Trophoblast cell (in vitro differentiated cells and primary cell): ENCODE results near the gene CDR2L.

ENCODE experiments used
- DNase-seq, 2 donors: peaks; one replicate each; pipeline ENCODE4 v3.0.0-alpha.2; 2016
- H2AFZ ChIP-seq: 2 replicates; pipeline ENCODE4 v1.6.1; 2013; ENCODE audit warnings: low read length, moderate library complexity, mild to moderate bottlenecking; ENCODE audit not compliant: insufficient read depth, poor library complexity
- H2AK5ac ChIP-seq: 2 replicates; pipeline ENCODE4 v1.6.1; 2013; ENCODE audit warnings: mild to moderate bottlenecking, low read length
- H2BK120ac ChIP-seq: 2 replicates; pipeline ENCODE4 v1.6.1; 2013; ENCODE audit warnings: low read length, mild to moderate bottlenecking, moderate library complexity; ENCODE audit not compliant: insufficient read depth, poor library complexity
- H2BK12ac ChIP-seq: 2 replicates; pipeline ENCODE4 v1.6.1; 2013; ENCODE audit warnings: mild to moderate bottlenecking, low read length, moderate library complexity
- H2BK5ac ChIP-seq: 2 replicates; pipeline ENCODE4 v1.6.1; 2013; ENCODE audit warnings: low read length, low read depth, moderate library complexity, mild to moderate bottlenecking; ENCODE audit not compliant: poor library complexity
- H3K14ac ChIP-seq: 2 replicates; pipeline ENCODE4 v1.6.1; 2013; ENCODE audit warnings: mild to moderate bottlenecking, low read length
- H3K18ac ChIP-seq: 2 replicates; pipeline ENCODE4 v1.6.1; 2013; ENCODE audit warnings: mild to moderate bottlenecking, low read length
- H3K23ac ChIP-seq: 2 replicates; pipeline ENCODE4 v1.6.1; 2013; ENCODE audit warnings: low read length
- H3K27ac ChIP-seq: 2 replicates; pipeline ENCODE4 v1.5.1; 2013; ENCODE audit warnings: low read depth, mild to moderate bottlenecking, inconsistent platforms, low read length, moderate library complexity
- H3K27me3 ChIP-seq: 2 replicates; pipeline ENCODE4 v1.6.1; 2013; ENCODE audit warnings: inconsistent platforms, mild to moderate bottlenecking, low read length, moderate library complexity; ENCODE audit not compliant: insufficient read depth
- H3K36me3 ChIP-seq, 2 experiments: 1 replicate in 1 of 2; 2 replicates in 1 of 2; pipeline ENCODE4 v1.6.1; 2013; ENCODE audit warnings: low read length in 2 of 2, mild to moderate bottlenecking in 2 of 2, moderate library complexity in 1 of 2; ENCODE audit not compliant: insufficient read depth in 2 of 2, control insufficient read depth in 1 of 2
- H3K4ac ChIP-seq: 2 replicates; pipeline ENCODE4 v1.6.1; 2013; ENCODE audit warnings: low read depth, mild to moderate bottlenecking, low read length, moderate library complexity
- H3K4me1 ChIP-seq, 2 experiments: 1 replicate in 1 of 2; 2 replicates in 1 of 2; pipeline ENCODE4 v1.6.1; 2013; ENCODE audit warnings: low read length in 2 of 2, mild to moderate bottlenecking in 2 of 2, moderate library complexity in 1 of 2; ENCODE audit not compliant: insufficient read depth in 2 of 2, control insufficient read depth in 1 of 2
- H3K4me2 ChIP-seq: 2 replicates; pipeline ENCODE4 v1.6.1; 2013; ENCODE audit warnings: inconsistent platforms, mild to moderate bottlenecking, low read length, moderate library complexity
- H3K4me3 ChIP-seq: 2 replicates; pipeline ENCODE4 v1.5.1; 2013; ENCODE audit warnings: mild to moderate bottlenecking, low read depth, low read length, inconsistent platforms
- H3K79me1 ChIP-seq: one replicate; pipeline ENCODE4 v1.6.1; 2013; ENCODE audit warnings: low read length
- H3K79me2 ChIP-seq: 2 replicates; pipeline ENCODE4 v1.6.1; 2013; ENCODE audit warnings: low read length, mild to moderate bottlenecking; ENCODE audit not compliant: control insufficient read depth, insufficient read depth, poor library complexity
- H3K9ac ChIP-seq: 2 replicates; pipeline ENCODE4 v1.6.1; 2013; ENCODE audit warnings: mild to moderate bottlenecking, low read length
- H3K9me3 ChIP-seq: 2 replicates; pipeline ENCODE4 v1.6.1; 2013; ENCODE audit warnings: low read depth, mild to moderate bottlenecking, control low read depth, inconsistent platforms, low read length; ENCODE audit not compliant: insufficient read depth
- H4K12ac ChIP-seq: 2 replicates; pipeline ENCODE4 v1.6.1; 2013; ENCODE audit warnings: low read depth, mild to moderate bottlenecking, low read length, moderate library complexity
- H4K8ac ChIP-seq: 2 replicates; pipeline ENCODE4 v1.6.1; 2013; ENCODE audit warnings: low read depth, mild to moderate bottlenecking, low read length, moderate library complexity
- H4K91ac ChIP-seq: one replicate; pipeline ENCODE4 v1.6.1; 2013; ENCODE audit warnings: low read depth, mild to moderate bottlenecking, low read length, moderate library complexity
- WGBS: extraction: QIAGEN DNeasy Blood & Tissue Kit; methylation state at CpG from one replicate; pipeline ENCODE4 v1.1.7; 2013; ENCODE audit warnings: missing lambda C conversion rate; ENCODE audit not compliant: insufficient read length, insufficient coverage; ENCODE audit errors: extremely low coverage; 5-methylcytosine and 5-hydroxymethylcytosine counted together

Gene CDR2L

GRCh38 chr17:74995847-74996246 is 8.4 kb downstream of the CDR2L start:
- no peak overlapping the region for H3K18ac ChIP-seq
- H3K36me3 ChIP-seq, result peaks cover 4 to 7% of the 10 kb centered on the region in 2 experiments
- no CpG with 5 or more reads among the region's 5 CpGs for WGBS
- H3K9me3 ChIP-seq, result no peaks in the 10 kb centered on the region
- no peak for DNase-seq
- no peak overlapping the region for H3K23ac ChIP-seq
- H3K79me2 ChIP-seq, result no peaks in the 10 kb centered on the region
- no peak overlapping the region for H3K4ac ChIP-seq
- peaks cover 4 to 8% of the 10 kb centered on the region in 2 experiments for H3K4me1 ChIP-seq
- H3K27ac ChIP-seq, result no peak overlapping the region
- H3K14ac ChIP-seq, result no peak overlapping the region
- H3K27me3 ChIP-seq, result no peaks in the 10 kb centered on the region
- H2BK120ac ChIP-seq, result no peak overlapping the region
- no peak overlapping the region for H3K4me3 ChIP-seq
- H2BK5ac ChIP-seq, result no peak overlapping the region
- no peak overlapping the region for H4K12ac ChIP-seq
- no peak overlapping the region for H3K4me2 ChIP-seq
- no peak overlapping the region for H2BK12ac ChIP-seq
- no peak overlapping the region for H4K8ac ChIP-seq
- H2AFZ ChIP-seq, result no peak overlapping the region
- no peak overlapping the region for H3K9ac ChIP-seq
- no peaks in the 10 kb centered on the region for H3K79me1 ChIP-seq
- no peak overlapping the region for H4K91ac ChIP-seq
- H2AK5ac ChIP-seq, result no peak overlapping the region

GRCh38 chr17:74998783-74999182 is 11.4 kb downstream of the CDR2L start:
- Histone ChIP-seq H3K36me3 (peaks cover 29 to 30% of the 10 kb centered on the region in 2 experiments), H2BK12ac (no peak overlapping the region), H3K27ac (no peak overlapping the region), H2AK5ac (no peak overlapping the region), H4K91ac (no peak overlapping the region), H3K79me2 (no peaks in the 10 kb centered on the region), H3K9me3 (no peaks in the 10 kb centered on the region), H3K4ac (no peak overlapping the region), H3K27me3 (no peaks in the 10 kb centered on the region), H4K8ac (no peak overlapping the region), H2BK120ac (no peak overlapping the region), H2BK5ac (no peak overlapping the region), H3K9ac (no peak overlapping the region), H3K14ac (no peak overlapping the region), H2AFZ (no peak overlapping the region), H3K4me1 (no peaks in the 10 kb centered on the region), H3K18ac (no peak overlapping the region), H3K79me1 (no peaks in the 10 kb centered on the region), H3K4me2 (no peak overlapping the region), H3K23ac (no peak overlapping the region), H3K4me3 (no peak overlapping the region), H4K12ac (no peak overlapping the region)
- DNase-seq, result no peak
- WGBS, result no CpG with 5 or more reads among the region's 6 CpGs

- no CpG with 5 or more reads among the region's 4 CpGs for WGBS
- no peak overlapping the region for H3K27ac ChIP-seq
- no peak for DNase-seq
Measured at GRCh38 chr17:74999523-74999922, 12.1 kb downstream of the CDR2L start.

GRCh38 chr17:75001915-75002843 is 14.7 kb downstream of the CDR2L start:
- Histone ChIP-seq H3K9ac (no peak overlapping the region), H3K14ac (no peak overlapping the region), H3K27ac (no peak overlapping the region), H4K8ac (no peak overlapping the region), H3K4me2 (no peak overlapping the region), H3K4me1 (no peaks in the 10 kb centered on the region), H3K4ac (no peak overlapping the region), H4K12ac (no peak overlapping the region), H3K9me3 (no peaks in the 10 kb centered on the region), H2AK5ac (no peak overlapping the region), H3K79me2 (no peaks in the 10 kb centered on the region), H4K91ac (no peak overlapping the region), H3K23ac (no peak overlapping the region), H2BK5ac (no peak overlapping the region), H3K27me3 (no peaks in the 10 kb centered on the region), H3K18ac (no peak overlapping the region), H2BK120ac (no peak overlapping the region), H3K4me3 (no peak overlapping the region), H3K36me3 (peaks cover 37 to 41% of the 10 kb centered on the region in 2 experiments), H3K79me1 (no peaks in the 10 kb centered on the region), H2BK12ac (no peak overlapping the region), H2AFZ (no peak overlapping the region)
- DNase-seq, result no peak
- no CpG with 5 or more reads among the region's 15 CpGs for WGBS

More at GRCh38 chr17:74999523-74999922, 12.1 kb downstream of the CDR2L start:
- Histone ChIP-seq H4K8ac (no peak overlapping the region), H3K36me3 (peaks cover 35 to 36% of the 10 kb centered on the region in 2 experiments), H3K9ac (no peak overlapping the region), H2BK12ac (no peak overlapping the region), H3K18ac (no peak overlapping the region), H3K4me2 (no peak overlapping the region), H4K91ac (no peak overlapping the region), H3K4ac (no peak overlapping the region), H3K4me1 (no peaks in the 10 kb centered on the region), H2AFZ (no peak overlapping the region), H4K12ac (no peak overlapping the region), H2BK5ac (no peak overlapping the region), H3K27me3 (no peaks in the 10 kb centered on the region), H3K14ac (no peak overlapping the region), H3K4me3 (no peak overlapping the region), H2AK5ac (no peak overlapping the region), H3K79me1 (no peaks in the 10 kb centered on the region), H2BK120ac (no peak overlapping the region), H3K79me2 (no peaks in the 10 kb centered on the region), H3K23ac (no peak overlapping the region), H3K9me3 (no peaks in the 10 kb centered on the region)
